Measurements from ENCODE around the gene ANKFN1.

Gene ANKFN1

GRCh38 chr17:56451629-56452028 lies 298.4 kb downstream of the ANKFN1 start:
- DNase-seq, result no peak

GRCh38 chr17:56452461-56452860 lies 299.2 kb downstream of the ANKFN1 start:
- no peak for DNase-seq

GRCh38 chr17:56457501-56457900 lies 304.2 kb downstream of the ANKFN1 start:
- no peak for DNase-seq

GRCh38 chr17:56465886-56466285 lies 312.6 kb downstream of the ANKFN1 start:
- DNase-seq, result no peak

GRCh38 chr17:56468840-56469239 lies 315.6 kb downstream of the ANKFN1 start:
- DNase-seq, result no peak

GRCh38 chr17:56471696-56472095 lies 318.4 kb downstream of the ANKFN1 start:
- DNase-seq, result no peak

- no peak for DNase-seq
Observed at GRCh38 chr17:56475116-56475515, 321.8 kb downstream of the ANKFN1 start.

GRCh38 chr17:56478836-56479447 lies 325.7 kb downstream of the ANKFN1 start:
- DNase-seq, result no peak

GRCh38 chr17:56480501-56480900 lies 327.2 kb downstream of the ANKFN1 start:
- no peak for DNase-seq

GRCh38 chr17:56481659-56482058 lies 328.4 kb downstream of the ANKFN1 start:
- no peak for DNase-seq

- no peak for DNase-seq
Observed at GRCh38 chr17:56482229-56482628, 329.0 kb downstream of the ANKFN1 start.

GRCh38 chr17:56486732-56487131 lies 333.5 kb downstream of the ANKFN1 start:
- no peak for DNase-seq

- DNase-seq, result no peak
Observed at GRCh38 chr17:56488800-56489199, 335.5 kb downstream of the ANKFN1 start.

GRCh38 chr17:56489980-56490379 lies 336.7 kb downstream of the ANKFN1 start:
- no peak for DNase-seq

- no peak for DNase-seq
Observed at GRCh38 chr17:56495556-56495955, 342.3 kb downstream of the ANKFN1 start.

- no peak for DNase-seq
Observed at GRCh38 chr17:56497132-56497531, 343.9 kb downstream of the ANKFN1 start.

- DNase-seq, result no peak
Observed at GRCh38 chr17:56499799-56500388, 346.6 kb downstream of the ANKFN1 start.

- DNase-seq, result no peak
Observed at GRCh38 chr17:56502120-56502654, 348.9 kb downstream of the ANKFN1 start.

GRCh38 chr17:56505154-56505756 lies 352.0 kb downstream of the ANKFN1 start:
- DNase-seq, result no peak

- DNase-seq, result no peak
Observed at GRCh38 chr17:56506349-56506748, 353.1 kb downstream of the ANKFN1 start.

GRCh38 chr17:56510554-56511342 lies 357.5 kb downstream of the ANKFN1 start:
- no peak for DNase-seq

GRCh38 chr17:56514264-56514663 lies 361.0 kb downstream of the ANKFN1 start:
- DNase-seq, result no peak

GRCh38 chr17:56514899-56515298 lies 361.6 kb downstream of the ANKFN1 start:
- DNase-seq, result no peak
